HAP-1 (cell line): ENCODE measurements around the gene LNP1.

Experiments
- DNase-seq, 2 experiments: peaks; one replicate each; pipeline ENCODE4 v3.0.0-alpha.2; 2016 to 2020; ENCODE audit warnings: low spot score in 2 of 2
- H3K27me3 ChIP-seq: fragments of 250-450 bp; sonication (Bioruptor Pico); 2 replicates; pipeline ENCODE4 v1.5.1; 2020; ENCODE audit warnings: low read depth, mild to moderate bottlenecking, moderate library complexity
- H3K36me3 ChIP-seq: fragments of 250-450 bp; sonication (Bioruptor Pico); replicated peaks from 2 replicates; pipeline ENCODE4 v1.5.1; 2020; ENCODE audit warnings: mild to moderate bottlenecking
- H3K4me1 ChIP-seq: fragments of 250-450 bp; sonication (Bioruptor Pico); 2 replicates; pipeline ENCODE4 v1.5.1; 2020; ENCODE audit warnings: mild to moderate bottlenecking
- H3K4me3 ChIP-seq: fragments of 250-450 bp; sonication (Bioruptor Pico); 2 replicates; pipeline ENCODE4 v1.5.1; 2020; ENCODE audit warnings: mild to moderate bottlenecking, moderate library complexity
- H3K9me3 ChIP-seq: fragments of 250-450 bp; sonication (Bioruptor Pico); 2 replicates; pipeline ENCODE4 v1.5.1; 2020; ENCODE audit warnings: mild to moderate bottlenecking, moderate library complexity
- in situ Hi-C: fragments of 300-500 bp; cut with MboI; formaldehyde crosslinking; loops from 3 replicates; pipeline ENCODE4 v1.14.3; 2020; ENCODE audit warnings: low sequenced_read_pairs, inconsistent platforms, mixed read lengths

Gene LNP1

DNA sequence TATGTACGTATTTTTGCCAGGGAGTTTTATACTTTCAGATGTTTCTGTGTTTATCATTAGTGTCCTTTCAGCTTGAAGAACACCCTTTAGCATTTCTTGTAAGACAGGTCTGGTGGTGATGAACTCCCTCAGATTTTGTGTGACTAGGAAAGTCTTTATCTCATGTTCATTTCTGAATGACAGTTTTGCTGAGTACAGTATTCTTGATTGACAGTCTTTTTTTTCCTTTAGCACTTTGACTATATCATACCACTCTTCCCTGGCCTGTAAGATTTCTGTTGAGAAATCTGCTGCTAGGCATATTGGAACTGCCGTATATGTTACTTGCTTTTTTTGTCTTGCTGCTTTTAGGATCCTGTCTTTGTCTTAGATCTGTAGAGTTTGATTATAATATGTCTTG, 5.8 kb downstream of the LNP1 start:
- Histone ChIP-seq H3K4me1 (peaks cover 16% of the 10 kb centered on the region), H3K4me3 (no peak overlapping the region), H3K27me3 (no peaks in the 10 kb centered on the region), H3K36me3 (no peaks in the 10 kb centered on the region; the same call in 1 of the 2 replicates), H3K9me3 (peaks cover 7% of the 10 kb centered on the region)
- DNase-seq = no peak
- in situ Hi-C loops = no loop called here

DNA sequence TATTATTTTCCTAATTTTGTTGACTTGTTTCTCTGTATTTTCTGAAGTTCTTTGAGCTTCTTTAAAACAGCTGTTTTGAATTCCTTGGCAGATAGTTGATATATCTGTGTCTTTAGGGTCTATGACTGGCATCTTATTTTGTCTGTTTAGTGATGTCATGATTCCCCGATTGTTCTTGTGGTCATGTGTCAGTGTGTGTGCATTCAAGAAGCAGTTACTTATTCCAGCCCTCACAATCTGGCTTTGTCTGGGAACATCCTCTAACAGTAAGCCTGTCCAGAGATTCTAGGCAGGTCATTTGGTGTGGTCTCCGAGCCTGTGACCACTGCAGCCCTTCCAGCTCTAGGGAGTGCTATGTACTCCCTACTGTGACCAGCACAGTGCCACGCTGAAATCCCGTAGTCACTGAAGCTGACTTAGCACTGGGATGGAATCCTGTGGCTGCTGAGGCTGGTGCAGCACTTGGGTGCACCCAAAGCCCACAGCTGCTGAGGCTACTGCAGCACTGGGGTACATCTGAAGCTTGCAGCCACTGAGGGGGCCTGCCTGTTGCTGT, 6.7 kb downstream of the LNP1 start:
- H3K4me3 ChIP-seq = no peak overlapping the region
- H3K4me1 ChIP-seq = peaks cover 8% of the 10 kb centered on the region
- H3K27me3 ChIP-seq = no peaks in the 10 kb centered on the region
- no peaks in the 10 kb centered on the region; the same call in 1 of the 2 replicates for H3K36me3 ChIP-seq
- peaks cover 7% of the 10 kb centered on the region for H3K9me3 ChIP-seq
- in situ Hi-C loops = no loop called here
- no peak for DNase-seq

DNA sequence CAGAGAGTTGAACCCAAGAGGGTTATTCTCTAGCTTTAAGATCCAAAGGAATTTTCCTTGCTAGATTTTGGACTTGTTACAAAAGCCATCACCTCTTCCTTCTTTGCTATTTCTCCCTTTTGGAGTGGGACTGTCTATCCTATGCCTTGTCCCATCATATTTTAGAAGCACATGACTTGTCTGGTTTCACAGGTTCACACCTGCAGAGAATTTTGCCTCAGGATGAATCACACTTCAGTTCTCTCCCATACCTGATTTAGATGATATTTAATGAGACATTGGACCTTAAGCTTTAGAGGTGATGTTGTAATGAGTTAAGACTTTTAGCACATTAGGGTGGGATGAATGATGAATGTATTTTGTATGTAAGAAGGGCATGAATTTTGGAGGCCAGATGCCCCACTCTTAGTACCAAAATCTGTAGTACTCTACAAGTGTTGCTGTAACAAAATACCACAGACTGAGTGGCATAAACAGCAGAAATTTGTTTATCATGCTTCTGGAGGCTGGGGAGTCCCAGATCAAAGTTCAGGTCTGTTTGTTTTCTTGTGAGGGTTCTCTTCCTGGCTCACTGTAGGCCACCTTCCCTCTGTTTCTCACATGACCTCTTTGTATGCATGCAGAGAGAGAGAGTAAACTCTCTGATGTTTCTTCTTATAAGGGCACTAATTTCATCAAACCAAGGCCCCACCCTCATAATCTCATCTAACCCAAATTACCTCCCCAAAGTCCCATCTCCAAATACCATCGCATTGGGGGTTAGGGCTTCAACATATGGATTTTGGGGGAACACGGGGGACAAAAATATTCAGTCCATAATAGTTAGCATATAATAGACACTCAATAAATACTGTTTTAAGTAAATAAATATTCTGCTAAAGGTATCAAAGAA, 10.0 kb downstream of the LNP1 start:
- no peak for DNase-seq
- Histone ChIP-seq H3K36me3 (no peaks in the 10 kb centered on the region), H3K9me3 (peaks cover 7% of the 10 kb centered on the region), H3K4me1 (peaks cover 9% of the 10 kb centered on the region), H3K4me3 (no peak overlapping the region), H3K27me3 (no peaks in the 10 kb centered on the region)
- in situ Hi-C loops = no loop called here

DNA sequence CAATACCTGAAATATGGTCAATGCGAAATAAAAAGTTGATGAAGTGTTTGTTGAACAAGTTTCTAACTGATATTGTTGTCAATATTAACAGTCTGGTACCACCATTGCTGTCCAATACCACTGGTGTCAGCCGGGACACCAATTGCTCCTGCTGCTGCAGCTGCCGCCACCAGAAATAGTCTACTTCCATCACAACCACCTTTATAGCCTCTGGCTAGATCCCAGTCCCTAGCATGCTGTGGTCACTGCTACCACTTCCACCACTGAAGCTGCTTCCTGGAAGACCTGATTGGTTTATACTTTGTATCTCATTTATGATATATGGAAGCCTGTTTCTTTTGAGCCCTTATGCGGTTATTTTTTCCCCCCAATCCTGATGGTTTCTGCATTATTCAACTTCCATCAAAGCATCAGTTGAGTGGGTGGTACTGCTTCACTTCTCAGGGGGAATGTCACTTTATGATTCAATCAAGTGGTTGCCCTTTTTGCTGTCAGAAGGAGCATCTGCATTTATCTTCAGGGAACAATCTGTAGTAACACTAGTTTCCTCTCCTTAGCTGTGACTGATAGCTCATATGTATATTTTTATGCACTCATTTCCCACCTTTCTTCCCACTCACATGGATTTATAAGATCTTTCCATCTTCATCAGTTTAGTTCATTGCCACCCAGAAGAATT, 11.7 kb downstream of the LNP1 start:
- DNase-seq = no peak
- Histone ChIP-seq H3K9me3 (no peaks in the 10 kb centered on the region), H3K36me3 (no peaks in the 10 kb centered on the region), H3K27me3 (no peaks in the 10 kb centered on the region), H3K4me1 (peaks cover 9% of the 10 kb centered on the region), H3K4me3 (no peak overlapping the region)
- in situ Hi-C loops = no loop called here

DNA sequence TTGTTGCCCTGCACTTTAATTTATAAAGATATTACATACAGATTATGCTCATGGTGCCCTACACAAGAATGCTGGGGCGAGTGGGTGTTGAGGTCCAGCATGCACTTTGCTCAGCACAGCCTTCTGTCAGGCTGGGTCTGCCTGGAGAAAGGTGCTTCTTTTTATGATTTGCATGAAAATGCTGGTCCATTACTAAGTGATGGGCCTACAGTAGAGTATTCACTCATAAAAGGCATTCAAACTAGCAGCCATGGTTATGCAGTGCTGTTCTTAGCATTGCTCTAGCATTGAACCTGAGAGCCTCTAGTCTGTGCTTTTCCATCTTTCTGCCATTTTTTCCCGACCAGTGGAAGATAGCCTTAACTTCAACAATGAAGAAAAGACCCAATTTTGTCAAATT, 12.3 kb downstream of the LNP1 start:
- H3K9me3 ChIP-seq = no peaks in the 10 kb centered on the region
- H3K4me1 ChIP-seq = peaks cover 9% of the 10 kb centered on the region
- H3K27me3 ChIP-seq = no peaks in the 10 kb centered on the region
- H3K4me3 ChIP-seq = no peak overlapping the region
- in situ Hi-C loops = no loop called here
- H3K36me3 ChIP-seq = no peaks in the 10 kb centered on the region
- no peak for DNase-seq

DNA sequence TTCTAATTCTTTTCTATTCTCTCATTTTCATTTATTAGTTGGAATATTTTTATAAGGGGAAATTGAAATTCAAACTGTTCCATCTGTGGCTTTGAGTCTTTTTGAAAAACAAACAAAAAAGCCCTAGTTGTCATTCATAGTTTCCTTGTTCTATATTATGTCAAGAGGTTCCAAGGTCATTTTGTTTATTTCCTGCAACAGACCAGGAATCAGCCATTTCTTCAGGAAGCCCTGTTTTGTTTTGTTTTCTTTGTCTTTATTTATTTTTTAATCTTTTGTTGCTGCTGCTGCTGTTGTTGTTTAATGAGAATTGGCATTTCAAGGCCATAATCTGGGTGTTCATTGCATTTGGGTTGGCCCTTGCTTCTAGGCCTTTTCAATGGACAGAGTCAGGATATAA, 14.8 kb downstream of the LNP1 start:
- Histone ChIP-seq H3K36me3 (no peaks in the 10 kb centered on the region), H3K4me1 (peaks cover 9% of the 10 kb centered on the region)
- in situ Hi-C loops = no loop called here

DNA sequence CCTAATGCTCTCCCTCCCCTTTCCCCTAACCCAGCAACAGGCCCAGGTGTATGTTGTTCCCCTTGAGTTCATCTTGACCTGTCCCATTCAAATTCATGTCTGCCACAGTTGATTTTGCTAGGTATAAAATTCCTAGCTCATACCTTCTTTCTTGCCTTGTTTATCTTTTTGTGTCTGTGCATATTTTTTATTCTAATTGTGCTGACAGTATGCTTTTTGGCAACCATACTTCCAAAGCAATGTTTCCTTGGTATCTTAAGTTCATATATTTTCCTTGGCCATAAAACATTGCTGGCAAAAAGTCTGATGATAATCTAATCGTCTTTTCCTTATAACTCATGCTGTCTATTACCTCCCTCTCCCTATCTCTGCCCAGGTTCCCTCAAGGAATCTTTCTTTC, 15.5 kb downstream of the LNP1 start:
- no peaks in the 10 kb centered on the region for H3K27me3 ChIP-seq
- no peaks in the 10 kb centered on the region for H3K9me3 ChIP-seq
- peaks cover 9% of the 10 kb centered on the region for H3K4me1 ChIP-seq
- H3K4me3 ChIP-seq = no peak overlapping the region
- H3K36me3 ChIP-seq = no peaks in the 10 kb centered on the region
- in situ Hi-C loops = no loop called here
- DNase-seq = no peak

More for the DNA sequence above, 14.8 kb downstream of the LNP1 start:
- H3K27me3 ChIP-seq = no peaks in the 10 kb centered on the region
- no peak for DNase-seq
- H3K4me3 ChIP-seq = no peak overlapping the region
- H3K9me3 ChIP-seq = no peaks in the 10 kb centered on the region

DNA sequence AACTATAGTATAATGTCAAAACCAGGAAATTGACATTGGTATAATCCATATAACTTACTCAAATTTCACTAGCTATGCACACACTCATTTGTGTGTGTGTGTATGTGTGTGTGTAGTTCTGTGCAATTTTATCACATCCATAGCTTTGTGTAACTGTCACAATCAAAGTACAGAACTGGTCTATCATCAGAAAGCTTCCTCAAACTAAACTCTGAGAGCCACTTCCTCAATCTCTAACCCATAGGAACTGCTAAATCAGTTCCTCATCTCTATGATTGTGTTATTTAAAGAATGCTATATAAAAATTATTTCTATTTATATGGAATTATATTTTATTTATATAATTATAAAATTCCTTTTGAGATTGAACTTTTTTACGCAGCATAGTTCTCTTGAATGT, 18.1 kb downstream of the LNP1 start:
- DNase-seq = no peak
- in situ Hi-C loops = no loop called here
- H3K4me1 ChIP-seq = peaks cover 9% of the 10 kb centered on the region
- H3K9me3 ChIP-seq = no peaks in the 10 kb centered on the region
- no peaks in the 10 kb centered on the region for H3K27me3 ChIP-seq
- H3K4me3 ChIP-seq = no peak overlapping the region
- no peaks in the 10 kb centered on the region for H3K36me3 ChIP-seq

DNA sequence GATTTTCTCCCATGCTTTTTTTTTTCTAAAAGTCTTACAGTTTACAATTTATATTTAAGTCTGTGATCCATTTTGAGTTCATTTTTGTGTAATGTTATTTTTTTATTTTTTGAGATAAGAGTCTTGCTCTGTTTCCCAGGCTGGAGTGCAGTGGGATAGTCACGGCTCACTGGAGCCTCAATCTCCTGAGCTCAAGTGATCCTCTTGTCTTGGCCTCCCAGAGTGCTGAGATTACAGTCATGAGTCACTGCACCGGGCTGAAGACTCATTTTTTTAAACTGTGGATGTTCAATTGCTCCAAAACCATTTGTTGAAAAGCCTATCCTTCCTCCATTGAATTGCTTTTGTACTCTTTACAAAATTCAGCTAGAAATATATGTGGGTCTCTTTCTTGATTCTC, 19.5 kb downstream of the LNP1 start:
- no peaks in the 10 kb centered on the region for H3K36me3 ChIP-seq
- DNase-seq = peak in 1 of 2 experiments; percentile 53
- in situ Hi-C loops = no loop called here
- peaks cover under 1% of the 10 kb centered on the region for H3K4me1 ChIP-seq
- H3K4me3 ChIP-seq = no peak overlapping the region
- H3K27me3 ChIP-seq = no peaks in the 10 kb centered on the region
- H3K9me3 ChIP-seq = no peaks in the 10 kb centered on the region

DNA sequence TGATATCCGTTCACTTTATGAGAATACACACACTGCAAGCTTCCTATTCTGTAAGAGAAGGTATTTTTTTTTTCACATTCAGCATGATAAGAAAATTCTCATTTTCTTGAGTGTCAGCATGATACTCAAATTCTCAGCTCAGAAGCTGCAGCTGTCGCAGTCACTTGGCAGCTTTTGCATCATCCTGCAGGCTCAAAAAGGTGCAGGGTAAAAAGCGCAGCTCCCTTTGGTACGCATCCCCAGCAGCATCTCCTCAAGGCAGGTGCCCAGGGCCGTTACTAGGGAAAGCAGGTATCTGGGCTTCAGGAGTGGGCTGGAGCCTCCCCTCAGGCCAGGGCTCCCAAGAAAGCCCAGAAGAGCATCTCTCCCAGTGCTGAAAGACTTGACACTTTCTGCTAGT, 22.3 kb downstream of the LNP1 start:
- H3K36me3 ChIP-seq = no peaks in the 10 kb centered on the region
- H3K4me3 ChIP-seq = no peak overlapping the region
- in situ Hi-C loops = no loop called here
- no peaks in the 10 kb centered on the region for H3K27me3 ChIP-seq
- no peaks in the 10 kb centered on the region for H3K9me3 ChIP-seq
- no peaks in the 10 kb centered on the region; the same call in 1 of the 2 replicates for H3K4me1 ChIP-seq
- DNase-seq = no peak

DNA sequence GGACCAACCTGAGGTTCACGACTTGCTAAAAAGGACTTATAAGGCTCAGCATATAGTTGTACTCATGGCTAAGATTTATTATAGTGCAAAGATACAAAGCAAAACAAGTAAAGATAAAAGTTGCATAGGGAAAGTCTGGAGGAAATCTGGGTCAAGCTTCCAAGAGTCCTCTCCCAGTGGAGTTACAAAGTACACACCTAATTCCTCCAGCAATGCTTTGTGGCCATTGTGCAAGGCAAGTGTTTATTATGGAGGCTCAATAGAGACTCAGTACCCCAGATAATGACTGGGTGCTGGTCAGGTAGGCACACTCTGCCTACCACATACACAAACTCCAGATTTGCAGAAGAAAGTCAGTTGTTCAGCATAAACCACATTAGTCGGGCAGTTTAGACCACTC, 22.9 kb downstream of the LNP1 start:
- no peak overlapping the region for H3K4me3 ChIP-seq
- H3K36me3 ChIP-seq = no peaks in the 10 kb centered on the region
- H3K27me3 ChIP-seq = no peaks in the 10 kb centered on the region
- no peaks in the 10 kb centered on the region; the same call in 1 of the 2 replicates for H3K4me1 ChIP-seq
- no peaks in the 10 kb centered on the region for H3K9me3 ChIP-seq
- in situ Hi-C loops = no loop called here
- no peak for DNase-seq

DNA sequence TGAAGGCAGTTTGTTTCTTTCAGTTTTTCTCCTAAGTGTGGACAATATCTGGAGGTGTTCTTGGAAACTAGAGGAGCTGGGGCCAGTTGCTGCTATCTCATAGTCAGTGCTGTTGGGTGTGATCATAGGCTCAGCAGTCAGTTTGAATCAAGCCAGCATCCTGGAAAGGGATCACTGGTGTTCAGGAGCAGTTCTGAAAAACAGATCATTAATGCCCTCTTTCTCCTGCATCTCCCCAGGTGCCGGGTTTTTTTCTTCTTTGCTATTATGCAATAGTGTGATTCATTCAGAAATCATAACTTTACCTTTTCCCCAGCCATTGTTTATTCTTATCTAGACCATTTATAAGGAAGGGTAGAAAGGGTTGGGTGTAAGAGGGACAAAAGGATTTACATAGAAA, 24.0 kb downstream of the LNP1 start:
- no peak overlapping the region for H3K4me3 ChIP-seq
- no peaks in the 10 kb centered on the region for H3K27me3 ChIP-seq
- no peaks in the 10 kb centered on the region for H3K9me3 ChIP-seq
- no peaks in the 10 kb centered on the region for H3K36me3 ChIP-seq
- no peak for DNase-seq
- H3K4me1 ChIP-seq = no peaks in the 10 kb centered on the region; the same call in 1 of the 2 replicates
- in situ Hi-C loops = no loop called here

DNA sequence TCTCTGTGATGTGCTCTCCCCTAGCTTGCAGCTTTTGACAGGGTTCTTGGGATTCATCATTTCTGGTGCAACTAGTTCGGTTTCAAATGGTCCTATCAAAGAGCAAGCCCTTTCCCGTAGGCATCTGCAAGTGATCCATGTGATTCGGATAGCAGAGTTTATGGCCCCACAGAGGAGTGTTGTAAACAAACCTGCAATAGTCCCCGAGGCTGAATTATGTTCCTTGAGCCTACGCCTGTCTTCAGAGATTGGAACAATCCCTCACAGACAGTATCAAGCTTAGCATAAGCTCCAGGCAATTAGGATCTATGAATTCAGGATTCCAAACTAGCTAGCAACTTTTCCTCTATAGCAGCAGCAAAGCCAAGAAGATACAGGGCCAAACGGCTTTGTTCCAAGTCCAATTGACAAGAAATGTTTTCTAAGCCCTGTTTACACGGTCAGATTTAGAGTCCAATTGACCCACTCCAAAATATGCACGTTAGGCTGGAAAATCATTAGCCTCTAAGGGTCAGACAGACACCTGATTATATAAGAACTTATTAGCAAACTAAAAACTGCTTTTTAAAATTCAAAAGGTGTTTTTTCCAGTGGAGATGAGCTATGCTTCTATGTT, 24.8 kb downstream of the LNP1 start:
- Histone ChIP-seq H3K4me3 (no peak overlapping the region), H3K4me1 (no peaks in the 10 kb centered on the region; the same call in 1 of the 2 replicates), H3K27me3 (no peaks in the 10 kb centered on the region), H3K36me3 (no peaks in the 10 kb centered on the region), H3K9me3 (no peaks in the 10 kb centered on the region)
- no peak for DNase-seq
- in situ Hi-C loops = no loop called here

DNA sequence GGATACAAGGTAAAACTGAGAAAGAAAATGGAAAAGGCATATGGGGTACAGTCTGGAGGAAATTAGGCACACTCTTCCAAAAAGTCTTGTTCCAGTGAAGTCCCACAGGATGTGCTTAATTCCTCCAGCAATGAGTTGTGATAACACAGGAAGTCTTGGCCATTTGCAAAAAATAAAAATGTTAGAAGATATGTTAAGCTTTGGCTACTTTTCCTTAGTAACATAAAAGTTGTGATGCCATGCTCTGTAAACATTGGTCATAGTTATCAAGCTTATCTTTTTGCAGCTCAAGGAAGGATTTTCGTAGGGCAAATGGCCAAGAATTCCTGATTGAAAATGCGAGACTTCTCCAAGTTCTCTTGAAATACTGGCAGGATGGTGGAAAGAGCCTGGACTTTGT, 26.4 kb downstream of the LNP1 start:
- Histone ChIP-seq H3K36me3 (no peaks in the 10 kb centered on the region), H3K4me3 (no peak overlapping the region), H3K9me3 (no peaks in the 10 kb centered on the region), H3K27me3 (no peaks in the 10 kb centered on the region), H3K4me1 (no peaks in the 10 kb centered on the region)
- in situ Hi-C loops = no loop called here
- DNase-seq = no peak
